Measurements from ENCODE around the gene FN1.

DNA sequence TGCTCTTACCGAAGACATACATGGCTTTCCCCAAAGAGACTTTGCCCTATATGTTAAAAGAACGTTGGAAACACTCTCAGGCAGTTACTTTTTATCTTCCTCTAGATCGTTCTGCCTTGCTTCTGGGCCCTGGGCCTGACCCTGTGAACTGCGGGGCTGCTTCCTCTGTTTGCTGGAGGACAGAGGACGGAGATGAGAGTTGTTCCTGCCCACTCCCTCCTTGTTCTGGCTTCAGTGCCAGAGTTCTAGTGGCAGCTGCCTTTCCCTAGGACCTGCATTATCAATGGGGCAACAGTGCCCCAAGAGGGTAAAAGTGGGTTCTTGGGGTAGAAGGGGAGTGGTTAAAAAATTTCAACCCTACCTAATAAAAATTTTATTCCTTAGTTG is 6.5 kb upstream of the FN1 start:
- no peak for TF ChIP-seq EZH2 (IDR thresholded peaks at IDR 0.05)
- no peak for TF ChIP-seq CTCF (IDR thresholded peaks at IDR 0.05)
